ENCODE measurements around the gene KAZN.

KAZN gene

DNA sequence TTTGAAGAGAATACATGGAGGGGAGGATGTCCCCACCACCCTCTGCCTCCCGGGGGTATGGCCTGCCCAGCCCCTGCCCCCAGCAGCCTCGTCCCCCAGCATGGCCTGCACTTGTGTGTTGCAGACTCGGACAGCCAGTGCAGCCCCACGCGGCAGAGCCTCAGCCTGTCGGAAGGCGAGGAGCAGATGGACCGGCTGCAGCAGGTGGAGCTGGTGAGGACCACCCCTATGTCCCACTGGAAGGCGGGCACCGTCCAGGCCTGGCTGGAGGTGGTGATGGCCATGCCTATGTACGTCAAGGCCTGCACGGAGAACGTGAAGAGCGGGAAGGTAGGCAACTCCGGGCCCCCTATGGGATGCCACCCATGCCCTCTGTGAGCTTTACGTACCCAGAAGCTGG, 495.6 kb downstream of the KAZN start:
- no peak for DNase-seq (ENCODE audit: low spot score)

DNA sequence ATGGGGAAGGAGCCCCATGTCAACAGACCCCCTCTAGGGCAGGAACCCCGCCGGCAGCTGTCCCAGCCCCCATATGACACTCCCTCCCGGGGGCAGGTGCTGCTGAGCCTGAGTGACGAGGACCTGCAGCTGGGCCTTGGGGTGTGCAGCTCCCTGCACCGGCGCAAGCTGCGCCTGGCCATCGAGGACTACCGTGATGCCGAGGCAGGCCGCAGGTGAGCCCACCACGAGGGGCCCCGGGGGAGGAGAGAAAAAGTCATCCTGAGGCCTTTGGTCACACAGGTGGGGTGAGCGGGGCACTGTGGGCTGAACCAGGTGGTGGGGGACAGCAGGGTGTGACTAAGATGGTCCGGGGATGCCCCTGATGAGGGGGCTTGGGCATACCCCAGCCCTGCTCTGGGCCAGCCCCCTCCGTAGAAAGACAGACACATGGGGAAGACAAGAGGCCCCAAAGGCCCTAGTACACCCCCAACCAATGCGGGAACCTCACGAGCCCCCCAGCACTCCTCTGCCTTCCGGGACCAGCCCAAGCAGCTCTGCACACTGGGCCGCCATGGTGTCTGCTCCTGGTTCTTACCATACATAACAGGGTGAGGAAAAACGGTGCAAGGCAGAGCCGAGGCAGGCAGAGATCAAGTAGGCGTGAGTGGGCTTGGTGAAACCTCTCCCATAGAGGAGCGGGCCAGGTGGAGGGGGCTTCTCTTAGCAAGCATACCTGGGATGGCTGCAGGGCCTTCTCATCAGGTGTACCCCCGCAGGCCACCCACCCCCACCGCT, 496.4 kb downstream of the KAZN start:
- DNase-seq (ENCODE audit: low spot score) = no peak

DNA sequence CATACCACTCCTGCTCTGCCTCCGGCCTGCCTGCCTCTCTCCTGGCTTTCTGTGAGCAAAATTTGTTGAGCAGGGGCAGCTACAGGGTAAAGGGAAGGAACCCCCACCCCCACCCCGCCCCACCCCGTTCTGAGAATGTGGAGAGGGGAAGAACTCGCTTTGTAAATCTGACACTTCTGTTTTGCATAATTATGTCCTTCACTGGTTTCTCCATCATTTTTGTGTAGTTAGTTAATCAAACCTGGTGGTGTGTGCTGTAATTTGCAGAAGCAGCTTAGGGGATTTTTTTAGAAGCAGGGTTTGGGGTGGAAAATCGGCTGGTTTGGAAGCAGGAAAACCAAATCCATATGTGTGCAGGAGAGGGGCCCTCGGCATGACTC, 497.0 kb downstream of the KAZN start:
- no peak for DNase-seq (ENCODE audit: low spot score)

DNA sequence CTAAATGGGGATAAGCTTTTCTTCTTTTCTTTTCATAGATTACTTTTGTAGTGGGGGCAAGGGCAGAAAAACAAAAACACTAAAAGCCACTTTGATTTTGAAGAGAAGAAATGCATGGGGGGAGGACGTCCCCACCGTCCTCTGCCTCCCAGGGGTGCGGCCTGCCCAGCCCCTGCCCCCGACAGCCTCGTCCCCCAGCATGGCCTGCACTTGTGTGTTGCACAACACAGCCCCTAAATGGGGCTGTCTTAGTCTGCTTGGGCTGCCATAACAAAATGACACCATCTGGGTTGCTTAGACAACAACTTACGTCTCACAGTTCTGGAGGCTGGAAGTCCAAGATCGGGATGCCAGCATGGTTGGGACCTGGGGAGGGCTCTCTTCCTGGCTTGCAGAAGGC, 497.8 kb downstream of the KAZN start:
- DNase-seq (ENCODE audit: low spot score) = no peak

DNA sequence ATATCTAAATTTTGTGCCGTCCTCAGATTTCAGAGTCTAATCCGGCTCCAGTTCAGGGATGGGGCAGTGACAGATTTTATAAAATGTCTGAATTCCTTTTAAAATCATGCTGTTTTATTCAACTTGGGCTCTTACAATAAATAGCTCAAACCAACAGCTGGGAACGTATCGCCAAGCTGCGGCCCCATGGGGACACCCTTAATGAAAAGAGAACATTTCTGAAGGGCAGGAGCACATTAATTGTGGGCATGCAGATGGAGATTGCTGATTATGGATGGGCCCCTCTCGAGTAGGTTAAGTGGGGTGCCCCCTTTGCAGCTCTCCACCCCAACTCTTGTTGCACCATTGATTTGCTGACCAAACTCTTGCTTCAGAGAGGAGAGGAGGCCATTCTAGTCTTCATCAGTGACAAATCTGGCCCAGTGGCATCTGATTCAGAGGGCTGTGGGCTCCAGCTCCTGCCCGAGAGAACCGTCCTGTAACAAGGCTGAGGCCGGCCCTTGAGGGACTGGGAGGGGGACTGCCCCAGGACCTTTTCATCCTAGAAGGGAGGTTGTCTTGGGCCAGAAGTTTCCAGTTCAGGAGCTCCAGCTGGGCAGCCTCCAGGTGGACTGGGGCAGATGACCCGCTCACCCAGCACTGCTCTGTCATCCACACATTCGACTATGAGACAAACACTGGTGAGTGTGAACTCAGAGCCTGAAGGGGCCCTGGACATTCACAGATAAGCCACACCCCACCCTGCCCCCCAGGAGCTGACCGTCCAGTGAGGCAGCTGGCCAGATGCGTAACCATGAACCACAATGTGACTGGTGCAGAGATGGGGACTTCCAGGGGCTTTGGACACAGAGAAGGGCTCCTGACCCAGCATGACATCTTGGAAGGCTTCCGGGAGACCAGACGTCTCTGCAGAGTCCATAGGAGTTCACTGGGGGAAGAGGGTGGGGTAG, 500.0 kb downstream of the KAZN start:
- DNase-seq (ENCODE audit: low spot score) = no peak

DNA sequence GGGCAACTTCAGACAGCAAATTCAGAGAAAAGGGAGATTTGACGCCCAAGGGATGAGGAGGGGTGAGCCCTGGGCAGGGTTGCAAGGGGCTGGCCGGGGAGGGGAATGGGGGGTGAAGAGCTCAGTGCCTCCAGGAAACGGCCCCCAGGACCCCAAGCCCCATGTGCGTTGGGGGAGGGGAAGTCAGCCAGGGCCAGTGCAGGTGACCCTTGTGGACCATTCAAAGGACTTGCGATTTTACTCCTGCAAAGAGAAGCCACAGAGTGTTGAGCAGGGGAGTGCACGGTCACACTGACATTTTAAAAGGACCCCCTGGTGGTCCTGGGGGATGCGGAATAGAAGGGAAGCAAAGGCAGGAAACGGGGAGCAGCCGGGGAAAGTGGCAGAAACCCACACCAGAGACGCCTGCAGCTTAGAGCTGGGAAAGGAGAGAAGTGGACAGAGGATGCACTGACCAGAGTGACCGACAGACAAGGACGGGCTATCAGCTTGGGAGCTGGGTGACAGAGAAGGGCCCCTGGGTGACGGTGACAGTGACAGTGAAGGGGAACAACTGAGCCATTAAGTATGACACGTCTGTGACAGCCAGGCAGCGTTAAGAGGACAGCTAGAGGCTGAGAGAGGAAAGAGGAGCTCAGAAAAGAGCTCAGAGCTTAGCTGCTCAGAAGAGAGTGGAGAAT, 501.1 kb downstream of the KAZN start:
- no peak for DNase-seq (ENCODE audit: low spot score)

DNA sequence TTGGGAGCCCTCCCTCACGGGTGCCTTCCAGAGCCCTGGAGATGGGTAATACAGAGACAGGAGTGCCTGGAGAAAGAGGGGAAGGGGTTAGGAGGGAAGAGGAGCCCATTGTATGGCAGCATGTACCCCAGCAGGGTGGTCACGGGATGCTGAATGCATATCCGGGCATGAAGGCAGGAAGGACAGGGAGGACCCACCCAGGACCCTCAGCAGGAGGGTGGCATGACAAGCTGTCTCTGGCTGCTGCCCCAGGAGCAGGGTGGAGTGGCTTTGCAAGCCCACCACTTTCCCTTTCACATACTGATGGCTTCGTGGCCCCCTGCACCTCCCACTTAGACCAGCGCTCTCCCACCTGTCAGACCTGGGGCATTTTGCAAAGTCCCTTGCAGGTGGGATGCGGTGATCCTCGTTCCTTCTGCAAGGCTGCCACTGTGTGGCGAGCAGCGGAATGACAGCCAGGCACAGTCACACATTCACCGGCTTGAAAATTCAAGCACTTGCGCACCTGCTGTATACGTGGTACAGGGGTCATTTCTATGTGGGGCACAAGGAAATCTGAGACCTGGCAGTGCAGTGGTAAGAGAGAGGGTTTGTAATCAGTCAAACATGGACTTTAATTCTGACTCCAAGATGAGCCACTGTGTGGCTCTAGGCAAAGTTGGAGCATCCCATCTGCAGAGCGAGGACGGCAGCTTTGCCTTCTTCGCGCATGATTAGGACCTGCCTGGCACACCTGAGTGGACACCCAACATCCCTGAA, 501.8 kb downstream of the KAZN start:
- DNase-seq (ENCODE audit: low spot score) = peak; percentile 85

DNA sequence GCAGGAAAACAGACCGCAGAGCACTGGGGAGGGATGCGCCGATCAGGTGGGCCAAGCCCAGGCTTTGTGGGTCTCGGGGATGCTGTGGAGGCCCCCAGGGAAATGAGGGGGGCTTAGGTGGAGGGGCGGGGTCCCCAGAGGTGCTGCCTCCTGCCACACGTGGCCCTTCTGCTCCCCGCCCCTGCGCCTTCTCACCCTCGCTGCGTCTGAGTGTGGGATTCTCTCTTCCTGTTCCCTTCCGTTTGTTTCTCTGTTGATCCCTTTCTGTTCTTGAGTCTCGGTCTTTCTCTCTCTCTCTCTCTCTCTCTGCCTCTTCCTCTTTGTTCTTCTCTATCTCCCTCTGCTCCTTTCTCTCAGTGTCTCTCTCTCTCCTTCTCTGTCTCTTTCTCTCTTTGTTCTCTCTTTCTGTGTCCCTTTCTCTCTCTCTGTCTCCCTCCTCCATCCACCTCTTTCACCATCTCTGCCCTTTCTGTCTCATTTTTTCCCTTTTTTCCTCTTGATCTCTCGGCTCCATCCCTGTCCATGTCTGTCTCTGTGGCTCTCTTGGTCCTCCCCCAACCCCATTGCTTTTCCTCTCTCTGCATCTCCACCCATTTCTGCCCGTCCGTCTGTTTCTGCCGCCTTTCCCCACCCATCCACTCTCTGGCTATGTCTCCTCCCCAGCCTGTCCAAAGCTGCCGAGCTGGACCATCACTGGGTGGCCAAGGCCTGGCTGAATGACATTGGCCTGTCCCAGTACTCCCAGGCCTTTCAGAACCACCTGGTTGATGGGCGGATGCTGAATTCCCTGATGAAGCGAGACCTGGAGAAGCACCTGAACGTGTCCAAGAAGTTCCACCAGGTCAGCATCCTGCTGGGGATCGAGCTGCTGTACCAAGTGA, 502.6 kb downstream of the KAZN start:
- no peak for DNase-seq (ENCODE audit: low spot score)

DNA sequence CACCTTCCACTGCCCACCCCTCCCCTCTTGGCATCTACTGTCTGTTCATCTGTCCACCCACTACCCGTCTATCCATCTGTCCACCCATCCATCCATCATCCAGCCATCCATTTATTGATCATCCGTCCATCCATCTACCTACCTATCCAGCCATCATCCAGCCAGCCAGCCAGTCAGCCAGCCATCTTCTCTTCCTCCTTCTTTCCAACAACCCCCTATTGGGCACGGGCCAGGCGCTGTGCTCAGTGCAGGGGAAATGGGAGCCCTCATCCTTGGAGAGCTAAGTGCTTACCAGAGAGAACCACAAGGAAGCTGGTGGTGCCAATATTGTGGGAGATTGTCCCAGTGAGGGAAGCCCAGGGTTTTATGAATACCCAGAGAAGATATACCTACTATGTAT, 503.3 kb downstream of the KAZN start:
- DNase-seq (ENCODE audit: low spot score) = no peak

DNA sequence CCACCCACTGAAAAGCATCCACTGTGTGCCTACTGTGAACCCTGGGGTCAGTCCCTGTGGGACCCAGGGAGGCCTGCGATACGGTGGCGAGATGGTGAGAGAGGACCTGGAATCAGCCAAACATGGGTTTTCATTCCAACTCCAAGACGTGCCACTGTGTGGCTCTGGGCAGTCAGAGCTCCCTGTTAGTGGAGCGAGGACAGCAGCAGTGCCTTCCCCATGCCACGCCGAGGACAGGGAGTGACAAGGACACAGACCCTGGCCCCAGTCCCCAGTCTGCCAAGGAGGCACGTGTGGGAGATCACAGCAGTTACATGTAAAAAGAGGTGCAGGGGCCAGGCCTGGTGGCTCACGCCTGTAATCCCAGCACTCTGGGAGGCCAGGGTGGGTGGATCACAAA, 504.2 kb downstream of the KAZN start:
- DNase-seq (ENCODE audit: low spot score) = no peak

DNA sequence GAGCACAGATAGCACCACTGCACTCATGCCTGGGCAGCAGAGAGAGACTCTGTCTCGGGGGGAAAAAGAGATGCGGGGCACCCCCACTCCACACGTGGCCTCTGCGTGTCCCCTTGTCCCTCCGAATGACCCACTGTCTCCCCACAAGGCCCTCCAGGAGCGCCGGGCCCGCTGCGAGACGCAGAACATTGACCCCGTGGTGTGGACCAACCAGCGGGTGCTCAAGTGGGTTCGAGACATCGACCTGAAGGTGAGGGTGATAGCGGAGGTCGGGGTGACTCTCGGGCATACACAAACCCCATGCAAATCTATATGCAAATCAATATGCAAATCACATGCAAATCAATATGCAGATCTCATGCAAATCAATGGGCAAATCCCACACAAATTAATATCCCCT, 504.7 kb downstream of the KAZN start:
- DNase-seq (ENCODE audit: low spot score) = no peak

DNA sequence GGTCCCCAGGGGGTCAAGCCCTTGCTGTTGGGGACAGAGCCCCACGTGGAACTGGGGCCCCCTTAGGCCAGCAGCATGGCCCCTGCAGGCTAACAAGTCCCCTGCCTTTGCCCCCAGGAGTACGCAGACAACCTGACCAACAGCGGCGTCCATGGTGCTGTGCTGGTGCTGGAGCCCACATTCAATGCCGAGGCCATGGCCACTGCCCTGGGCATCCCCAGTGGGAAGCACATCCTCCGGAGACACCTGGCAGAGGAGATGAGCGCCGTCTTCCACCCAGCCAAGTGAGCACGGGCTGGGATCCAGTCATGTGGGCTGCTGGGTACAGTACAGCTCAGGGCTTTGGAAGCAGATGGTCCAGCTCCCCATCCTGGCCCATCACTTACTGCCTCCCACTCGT, 505.4 kb downstream of the KAZN start:
- no peak for DNase-seq (ENCODE audit: low spot score)

DNA sequence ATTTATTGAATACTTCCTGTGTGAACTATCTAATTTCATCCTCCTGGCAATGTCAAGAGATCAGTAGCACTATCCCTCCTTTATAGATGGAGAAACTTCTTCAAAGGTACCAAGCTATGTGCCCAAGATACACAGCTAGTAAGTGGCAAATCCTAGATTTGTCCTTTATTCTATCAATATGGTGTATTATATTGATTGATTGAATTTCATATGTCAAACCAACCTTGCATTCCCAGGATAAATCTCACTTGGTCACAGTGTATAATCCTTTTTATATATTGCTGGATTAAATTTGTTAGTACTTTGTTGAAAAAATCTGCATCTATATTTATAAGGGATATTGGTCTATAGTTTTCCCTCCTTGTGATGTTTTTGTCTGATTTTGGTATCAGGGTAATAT, 506.3 kb downstream of the KAZN start:
- DNase-seq (ENCODE audit: low spot score) = no peak

DNA sequence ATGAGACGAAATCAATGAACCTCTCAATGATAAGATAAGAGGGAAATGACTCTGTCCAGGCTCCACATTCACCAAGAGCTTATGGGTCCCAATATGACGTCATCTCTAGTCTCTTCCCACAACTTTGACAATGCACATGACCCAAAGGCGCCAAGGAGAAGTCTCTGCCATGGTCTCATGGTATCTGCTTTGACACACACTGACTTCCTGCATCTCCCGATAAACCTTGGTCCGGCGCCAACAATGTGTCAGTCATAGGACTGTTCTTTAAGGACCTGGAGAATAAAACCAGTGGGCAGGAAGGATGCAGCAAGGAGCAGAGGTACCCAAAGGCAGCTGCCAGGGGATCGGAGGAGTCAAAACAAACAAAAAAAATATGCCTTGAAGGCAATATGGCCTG, 508.1 kb downstream of the KAZN start:
- DNase-seq (ENCODE audit: low spot score) = no peak

DNA sequence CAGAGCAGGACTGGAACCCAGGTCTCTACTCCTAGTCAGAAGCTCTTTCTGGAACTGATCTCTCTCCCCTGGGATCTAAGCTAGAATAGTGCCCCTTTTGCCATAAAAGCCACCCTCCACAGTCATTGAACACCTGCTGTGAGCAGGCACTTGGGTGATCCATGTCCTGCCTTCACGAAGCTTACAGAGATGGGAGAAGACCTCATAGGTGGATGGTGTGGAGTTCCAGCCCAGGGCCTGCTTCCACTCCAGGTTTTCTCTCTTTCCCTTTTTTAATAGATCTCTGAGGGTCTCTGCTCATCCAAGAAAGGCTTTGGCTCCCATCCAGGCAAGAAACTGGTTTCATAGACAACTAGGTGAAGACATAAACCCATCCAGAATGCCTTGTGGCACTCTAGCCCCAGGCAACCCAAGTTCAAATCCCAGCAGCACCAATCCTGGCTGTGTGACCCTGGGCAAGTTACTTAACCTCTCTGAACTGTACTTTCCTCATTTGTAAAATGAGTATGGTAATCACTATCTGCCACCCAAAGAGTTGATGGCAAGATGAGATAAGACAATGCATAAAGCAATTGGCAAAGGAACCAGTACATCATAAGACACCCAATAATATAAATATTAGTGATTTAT, 508.7 kb downstream of the KAZN start:
- no peak for DNase-seq (ENCODE audit: low spot score)

DNA sequence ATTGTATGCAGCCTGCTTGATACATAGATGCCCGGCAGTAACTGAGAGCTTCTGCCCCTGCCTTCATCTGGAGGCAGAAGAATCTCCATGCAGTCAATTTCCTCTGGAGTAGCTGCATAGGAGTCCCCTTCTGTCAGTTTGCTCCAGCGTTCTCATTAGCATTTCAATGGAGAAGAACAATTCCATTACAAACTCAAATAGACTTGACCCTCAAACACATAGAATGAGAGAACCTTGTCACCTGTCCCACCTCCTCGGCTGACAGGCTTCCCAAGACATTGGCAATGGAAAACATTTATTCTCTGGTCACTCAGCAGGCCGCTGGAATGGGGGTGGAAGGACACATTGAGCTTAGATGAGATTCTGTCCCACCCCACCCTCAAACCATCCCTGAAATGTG, 509.4 kb downstream of the KAZN start:
- no peak for DNase-seq (ENCODE audit: low spot score)

DNA sequence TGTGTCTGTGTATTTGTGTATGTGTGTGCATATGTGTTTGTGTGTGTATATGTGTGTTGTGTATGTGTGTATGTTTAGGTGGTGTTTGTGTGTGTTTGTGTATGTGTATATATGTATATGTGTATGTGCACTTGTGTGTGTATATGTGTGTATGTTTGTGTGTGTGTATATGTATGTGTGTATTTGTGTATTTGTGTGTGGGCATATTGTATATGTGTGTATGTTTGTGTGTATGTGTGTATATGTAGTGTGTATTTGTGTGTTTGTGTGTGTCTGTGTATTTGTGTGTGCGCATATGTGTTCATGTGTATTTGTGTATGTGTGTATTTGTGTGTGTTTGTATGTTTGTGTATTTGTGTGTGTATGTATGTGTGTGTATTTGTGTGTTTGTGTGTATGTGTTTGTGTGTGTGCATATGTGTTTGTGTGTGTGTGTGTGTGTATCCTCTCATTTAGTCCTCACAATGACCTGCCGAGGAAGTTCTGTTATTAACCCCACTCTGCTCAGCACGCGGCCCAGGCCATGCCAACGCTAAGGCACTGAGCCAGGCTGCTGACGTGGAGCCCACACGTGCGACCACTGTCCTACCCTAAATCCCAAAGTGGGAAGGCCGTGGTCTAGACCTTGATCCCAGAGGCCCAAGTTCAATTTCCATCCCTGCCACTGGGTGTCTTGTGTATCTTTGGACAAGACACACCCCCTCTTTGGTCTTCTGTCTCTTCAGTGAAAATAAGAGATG, 511.8 kb downstream of the KAZN start:
- no peak for DNase-seq (ENCODE audit: low spot score)

DNA sequence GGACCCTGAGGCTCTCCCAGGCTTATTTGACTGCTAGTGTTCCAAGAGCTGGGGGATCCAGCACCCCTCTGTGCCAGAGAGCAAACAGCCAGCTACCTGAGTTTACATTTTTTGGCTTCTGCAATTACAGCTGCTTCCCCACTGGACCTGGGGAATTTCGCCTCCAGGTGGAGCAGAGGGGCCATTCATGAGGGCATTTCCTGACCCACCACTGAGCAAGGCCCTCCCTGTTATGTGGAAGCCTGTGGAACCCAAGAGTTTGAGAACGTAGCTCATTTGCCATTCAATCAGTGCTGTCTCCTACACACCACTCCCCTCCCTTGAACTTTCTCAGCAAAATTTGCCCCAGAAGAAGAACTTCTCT, 512.4 kb downstream of the KAZN start:
- DNase-seq (ENCODE audit: low spot score) = no peak

DNA sequence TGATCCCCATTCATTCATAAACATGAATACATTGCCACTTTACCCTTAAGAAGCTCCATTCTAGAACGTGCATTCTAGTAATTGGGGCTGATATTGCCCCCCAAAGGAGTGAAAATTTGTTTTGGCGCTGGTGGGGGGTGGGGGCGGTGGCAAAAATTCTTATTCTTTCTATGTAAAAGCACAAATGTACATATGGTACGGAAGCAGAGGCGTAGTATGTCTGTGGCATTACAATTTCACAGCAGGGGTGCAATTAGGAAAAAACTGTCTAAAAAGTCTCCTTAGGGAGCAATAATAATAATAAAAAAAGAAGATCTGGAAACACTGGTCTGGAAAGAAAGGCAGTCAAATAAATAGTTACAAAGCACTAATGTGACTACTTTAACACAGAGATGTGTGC, 514.7 kb downstream of the KAZN start:
- DNase-seq (ENCODE audit: low spot score) = no peak

DNA sequence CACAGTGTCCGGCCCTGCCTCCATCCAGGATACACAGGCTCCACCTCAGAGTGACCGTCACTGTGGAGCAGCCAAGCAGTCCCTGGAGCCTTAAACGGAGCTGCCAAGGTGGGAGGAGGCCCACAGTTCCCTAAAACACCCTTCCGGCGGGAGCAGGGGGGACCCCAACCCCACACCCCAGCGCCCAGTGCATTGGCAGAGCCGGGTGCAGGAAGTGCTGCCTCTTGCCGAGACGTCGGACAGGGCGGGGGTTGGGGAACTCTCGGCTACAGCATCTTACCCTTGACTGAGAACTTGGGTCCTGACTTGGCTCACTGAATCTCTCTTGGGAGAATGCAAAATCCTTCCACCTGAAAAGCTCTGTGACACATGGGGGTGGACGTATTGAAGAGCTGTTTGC, 516.4 kb downstream of the KAZN start:
- no peak for DNase-seq (ENCODE audit: low spot score)
